Neutrophil (primary cell): ENCODE data around the gene MEAK7.

ENCODE experiments used
- H3K27ac ChIP-seq: fragments of 200-600 bp; sonication (generic); 2 replicates; pipeline ENCODE4 v1.5.1; 2016; ENCODE audit warnings: mild to moderate bottlenecking, moderate library complexity
- H3K27me3 ChIP-seq: fragments of 200-600 bp; sonication (generic); 2 replicates; pipeline ENCODE4 v1.6.0; 2016; ENCODE audit warnings: mild to moderate bottlenecking
- H3K36me3 ChIP-seq: fragments of 200-600 bp; sonication (generic); 2 replicates; pipeline ENCODE4 v1.5.1; 2017
- H3K4me1 ChIP-seq, 2 experiments: fragments of 200-600 bp in 1 of 2; sonication (generic) in 1 of 2; 1 replicate in 1 of 2; 2 replicates in 1 of 2; pipeline versions ENCODE4 v1.5.1 to v1.6.1; 2013 to 2016; ENCODE audit warnings: low read depth in 1 of 2, low read length in 1 of 2, mild to moderate bottlenecking in 1 of 2, moderate library complexity in 1 of 2; ENCODE audit not compliant: control insufficient read depth in 1 of 2, insufficient read depth in 1 of 2
- H3K4me3 ChIP-seq, 2 experiments: fragments of 200-600 bp in 1 of 2; sonication (generic) in 1 of 2; 1 replicate in 1 of 2; 2 replicates in 1 of 2; pipeline ENCODE4 v1.5.1; 2013 to 2016; ENCODE audit warnings: low read depth in 1 of 2, low read length in 1 of 2, mild to moderate bottlenecking in 1 of 2, moderate library complexity in 1 of 2
- H3K9me3 ChIP-seq: fragments of 200-600 bp; sonication (generic); 2 replicates; pipeline ENCODE4 v1.5.1; 2016
- TF ChIP-seq, protein P1 (sequence below): fragments of 200-600 bp; sonication (generic); IDR thresholded peaks from 2 replicates; pipeline ENCODE4 v1.5.1; 2016; ENCODE audit warnings: antibody characterized with exemption

The MEAK7 gene

DNA sequence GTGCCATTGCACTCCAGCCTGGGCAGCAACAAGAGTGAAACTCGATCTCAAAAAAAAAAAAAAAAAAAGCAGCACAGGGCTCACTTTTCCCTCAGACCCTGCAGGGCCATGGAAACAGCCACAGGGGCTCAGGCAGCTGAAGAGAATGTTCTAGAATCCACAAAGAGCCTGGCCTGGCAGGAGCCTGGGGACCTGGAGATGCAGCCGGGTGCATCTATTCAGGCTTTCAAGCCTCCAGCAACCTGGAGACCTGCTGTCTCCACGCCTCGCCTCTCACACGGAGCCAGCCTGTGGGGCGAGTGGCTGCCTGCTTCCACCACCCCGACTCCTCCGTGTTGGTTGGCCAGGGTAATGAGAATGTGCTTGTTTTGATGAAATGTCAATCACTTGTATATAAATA, 44.0 kb upstream of the MEAK7 start:
- TF ChIP-seq, protein P1, sequence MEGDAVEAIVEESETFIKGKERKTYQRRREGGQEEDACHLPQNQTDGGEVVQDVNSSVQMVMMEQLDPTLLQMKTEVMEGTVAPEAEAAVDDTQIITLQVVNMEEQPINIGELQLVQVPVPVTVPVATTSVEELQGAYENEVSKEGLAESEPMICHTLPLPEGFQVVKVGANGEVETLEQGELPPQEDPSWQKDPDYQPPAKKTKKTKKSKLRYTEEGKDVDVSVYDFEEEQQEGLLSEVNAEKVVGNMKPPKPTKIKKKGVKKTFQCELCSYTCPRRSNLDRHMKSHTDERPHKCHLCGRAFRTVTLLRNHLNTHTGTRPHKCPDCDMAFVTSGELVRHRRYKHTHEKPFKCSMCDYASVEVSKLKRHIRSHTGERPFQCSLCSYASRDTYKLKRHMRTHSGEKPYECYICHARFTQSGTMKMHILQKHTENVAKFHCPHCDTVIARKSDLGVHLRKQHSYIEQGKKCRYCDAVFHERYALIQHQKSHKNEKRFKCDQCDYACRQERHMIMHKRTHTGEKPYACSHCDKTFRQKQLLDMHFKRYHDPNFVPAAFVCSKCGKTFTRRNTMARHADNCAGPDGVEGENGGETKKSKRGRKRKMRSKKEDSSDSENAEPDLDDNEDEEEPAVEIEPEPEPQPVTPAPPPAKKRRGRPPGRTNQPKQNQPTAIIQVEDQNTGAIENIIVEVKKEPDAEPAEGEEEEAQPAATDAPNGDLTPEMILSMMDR = no peak
- Histone ChIP-seq H3K9me3 (no peaks in the 10 kb centered on the region), H3K4me1 (peaks cover 8% of the 10 kb centered on the region in 2 experiments), H3K27ac (no peak overlapping the region), H3K36me3 (no peaks in the 10 kb centered on the region), H3K4me3 (no peak overlapping the region), H3K27me3 (peaks cover 35% of the 10 kb centered on the region)

DNA sequence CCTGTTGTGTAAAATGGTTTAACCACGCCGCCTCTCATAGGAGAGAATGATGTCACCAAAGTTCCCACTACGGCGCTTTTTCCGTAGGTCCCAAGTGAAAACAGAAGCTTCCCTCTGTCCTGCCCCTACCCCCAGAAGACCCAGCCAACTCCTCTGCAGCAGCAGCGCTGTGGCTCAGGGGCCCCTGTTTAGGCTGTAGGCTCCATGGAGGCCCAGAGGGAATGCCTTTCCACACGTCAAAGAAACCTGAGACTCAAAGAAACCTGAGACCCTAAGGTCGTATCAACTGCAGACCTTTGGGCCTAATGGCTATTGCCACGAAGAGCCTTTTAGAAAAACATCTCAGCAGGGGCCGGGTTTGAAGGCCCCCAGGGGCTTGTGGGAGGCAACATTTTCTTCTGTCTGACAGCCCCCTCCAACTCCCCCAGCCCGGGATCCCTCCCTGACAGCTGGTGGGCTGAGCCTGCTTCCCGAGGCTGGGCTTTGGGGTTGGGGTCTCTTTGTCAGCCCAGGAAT, 43.1 kb upstream of the MEAK7 start:
- Histone ChIP-seq H3K4me1 (peaks cover 0 to 3% of the 10 kb centered on the region in 2 experiments), H3K9me3 (no peaks in the 10 kb centered on the region), H3K36me3 (no peaks in the 10 kb centered on the region), H3K27ac (no peak overlapping the region), H3K4me3 (no peak overlapping the region), H3K27me3 (peaks cover 35% of the 10 kb centered on the region)
- TF ChIP-seq, protein P1 = no peak

GRCh38 chr16:84546669-84547545, 42.4 kb upstream of the MEAK7 start:
- H3K36me3 ChIP-seq = no peaks in the 10 kb centered on the region
- TF ChIP-seq, protein P1 = no peak
- no peak overlapping the region for H3K4me3 ChIP-seq
- H3K9me3 ChIP-seq = no peaks in the 10 kb centered on the region
- no peak overlapping the region for H3K27ac ChIP-seq
- peaks cover 0 to 3% of the 10 kb centered on the region in 2 experiments for H3K4me1 ChIP-seq
- H3K27me3 ChIP-seq = peaks cover 35% of the 10 kb centered on the region

- H3K36me3 ChIP-seq = no peaks in the 10 kb centered on the region
- TF ChIP-seq, protein P1 = no peak
- H3K4me3 ChIP-seq = no peak overlapping the region
- peaks cover 35% of the 10 kb centered on the region for H3K27me3 ChIP-seq
- no peaks in the 10 kb centered on the region for H3K9me3 ChIP-seq
- no peak overlapping the region for H3K27ac ChIP-seq
- H3K4me1 ChIP-seq = peaks cover 0 to 3% of the 10 kb centered on the region in 2 experiments
Observed at GRCh38 chr16:84545114-84545737, 40.8 kb upstream of the MEAK7 start.

- no peak overlapping the region for H3K4me3 ChIP-seq
- H3K36me3 ChIP-seq = no peaks in the 10 kb centered on the region
- no peak overlapping the region for H3K27ac ChIP-seq
- peaks cover 35% of the 10 kb centered on the region for H3K27me3 ChIP-seq
- no peaks in the 10 kb centered on the region for H3K9me3 ChIP-seq
- peaks cover 0 to 3% of the 10 kb centered on the region in 2 experiments for H3K4me1 ChIP-seq
- TF ChIP-seq, protein P1 = no peak
Observed at GRCh38 chr16:84544031-84544773, 39.7 kb upstream of the MEAK7 start.
